Measurements from ENCODE around the gene SLBP.

Gene SLBP

DNA sequence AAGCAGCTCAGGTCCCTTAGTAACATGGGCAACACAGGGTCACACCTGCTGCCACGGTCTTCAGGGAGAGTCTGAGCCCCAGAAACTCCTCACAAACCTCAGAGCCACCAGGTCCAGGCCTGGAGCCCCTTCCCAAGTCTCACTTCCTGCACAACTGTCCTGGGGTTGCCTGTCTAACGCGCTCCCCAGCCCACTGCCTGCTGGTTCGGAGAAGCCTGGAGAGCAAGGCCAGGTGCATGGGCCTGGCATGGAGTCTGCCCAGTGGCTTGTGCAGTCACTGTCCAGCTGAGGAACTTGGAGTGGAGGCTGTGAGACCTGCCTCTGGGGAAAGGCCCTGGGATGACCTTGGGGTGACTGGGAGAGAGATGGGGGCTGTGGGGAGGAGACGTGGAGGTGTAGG is 56.0 kb downstream of the SLBP start:
- DNase-seq: no peak

DNA sequence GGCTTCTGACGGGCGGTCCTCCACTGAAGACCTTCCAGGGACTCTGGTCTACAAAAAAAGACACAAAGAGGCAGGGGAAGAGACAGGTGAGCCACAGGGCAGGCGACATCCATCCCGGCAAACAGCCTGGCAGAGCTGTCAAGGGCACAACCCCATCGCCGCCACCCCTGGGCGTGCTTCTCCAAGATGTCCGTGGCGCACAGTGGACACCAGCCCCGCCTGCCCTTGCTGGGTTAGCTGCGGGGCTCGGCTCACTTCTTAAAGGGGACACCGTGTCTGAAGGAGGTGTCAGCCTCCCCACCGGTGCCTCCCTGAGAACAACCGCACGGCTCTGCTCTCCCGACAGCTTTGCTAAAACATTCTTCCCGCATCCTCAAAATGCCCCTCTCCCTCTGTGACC is 56.4 kb downstream of the SLBP start:
- DNase-seq: no peak

DNA sequence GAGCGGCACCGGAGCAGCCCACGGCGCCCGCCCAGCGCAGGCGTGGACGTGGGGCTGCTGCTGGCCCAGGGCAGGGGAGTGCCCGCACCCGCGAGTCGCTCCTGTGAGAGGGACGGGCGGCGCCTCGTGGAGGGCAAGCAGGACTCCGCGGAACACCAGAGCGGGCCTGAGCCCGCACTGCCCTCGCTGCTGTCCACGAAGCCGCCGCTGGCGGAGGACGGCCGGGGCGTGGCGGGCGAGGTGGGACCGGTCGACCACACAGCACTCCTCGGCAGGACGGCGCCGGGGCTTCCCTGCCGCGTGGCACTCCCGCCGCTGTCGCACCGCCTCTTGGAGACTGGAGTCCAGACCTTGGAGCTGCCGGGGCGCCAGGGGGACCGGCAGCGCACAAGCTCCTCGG is 57.0 kb downstream of the SLBP start:
- DNase-seq: no peak

DNA sequence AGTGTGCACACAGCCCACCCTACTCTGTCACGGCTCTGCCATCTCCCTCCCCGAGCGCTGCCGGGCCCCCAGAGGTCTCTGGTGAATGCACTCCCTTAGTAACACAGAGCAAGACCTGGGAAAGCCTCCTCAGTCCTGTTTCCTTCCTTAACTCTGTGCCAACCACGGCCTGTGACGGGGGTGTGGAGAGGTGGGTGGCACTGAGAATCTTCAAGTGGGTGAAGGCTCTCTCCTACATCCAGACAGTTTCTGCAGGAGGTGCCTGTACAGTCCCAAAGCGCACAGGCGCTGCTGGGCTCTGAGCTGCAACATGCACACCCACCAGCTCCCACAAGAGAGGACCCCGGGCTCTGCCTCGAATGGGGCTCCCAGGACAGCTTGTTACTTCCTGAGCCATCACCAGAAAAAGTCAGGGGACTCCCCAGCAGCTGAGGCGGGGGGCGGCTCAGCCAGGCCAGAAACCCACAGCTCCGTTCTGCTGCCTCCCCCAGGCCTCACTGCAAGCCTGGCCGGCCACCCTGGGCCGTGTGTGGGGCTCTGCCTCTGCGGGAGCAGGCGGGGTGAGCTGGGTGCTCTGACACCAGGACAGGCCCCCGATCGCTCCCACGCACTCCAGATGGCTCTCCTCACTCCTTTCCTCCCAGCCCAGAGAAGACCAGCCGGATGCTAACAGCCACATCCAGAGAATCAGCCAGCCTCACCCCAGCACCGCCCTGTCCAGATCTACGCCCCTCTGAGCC is 57.7 kb downstream of the SLBP start:
- DNase-seq: no peak

DNA sequence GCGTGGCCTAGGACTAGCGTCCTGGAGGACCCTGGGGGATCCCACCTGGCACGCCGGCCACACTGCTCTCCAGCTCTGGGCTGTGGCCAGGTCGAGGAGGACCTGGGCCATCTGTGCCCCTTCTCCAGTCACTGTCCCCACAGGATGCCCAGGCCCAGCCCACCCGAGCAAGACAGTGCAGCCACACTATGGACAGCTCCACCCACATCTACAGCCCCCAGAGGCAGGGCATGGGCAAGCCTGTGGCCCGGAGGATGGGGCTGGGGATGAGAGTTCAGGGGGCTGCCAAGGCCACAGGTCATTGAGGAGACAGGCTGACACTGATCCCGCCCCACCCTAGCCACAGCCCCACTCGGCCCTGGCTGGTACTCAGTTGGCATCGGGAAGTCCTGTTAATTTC is 58.3 kb downstream of the SLBP start:
- no peak for DNase-seq

DNA sequence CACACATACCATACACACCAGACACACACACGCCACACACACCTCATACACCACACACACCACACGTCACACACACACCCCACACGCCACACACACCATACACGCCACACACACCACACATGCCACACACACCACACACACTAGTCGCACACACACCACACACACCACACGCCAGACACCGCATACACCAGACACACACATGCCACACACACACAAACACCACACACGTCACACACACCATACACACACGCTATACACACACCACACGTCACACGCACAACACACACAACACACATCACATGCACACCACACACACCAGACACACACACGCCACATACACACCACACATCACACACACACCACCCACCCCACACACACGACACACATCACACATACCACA is 60.0 kb downstream of the SLBP start:
- no peak for DNase-seq

DNA sequence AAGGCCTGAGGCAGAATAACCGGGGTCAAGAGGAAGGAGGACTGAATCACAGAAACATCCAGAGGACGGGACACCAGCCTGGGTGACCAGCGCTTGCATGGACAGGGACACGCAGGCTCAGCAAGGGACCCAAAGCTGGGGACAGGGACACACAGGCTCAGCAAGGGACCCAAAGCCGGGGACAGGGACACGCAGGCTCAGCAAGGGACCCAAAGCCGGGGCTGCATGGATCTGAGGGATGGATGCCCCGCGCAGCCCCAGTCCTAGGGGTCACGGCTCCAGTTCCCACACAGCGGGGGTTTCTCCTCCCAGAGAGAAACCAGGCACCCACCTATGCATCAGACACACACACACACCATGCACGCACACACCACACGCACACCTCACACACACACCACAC is 60.5 kb downstream of the SLBP start:
- DNase-seq: no peak

DNA sequence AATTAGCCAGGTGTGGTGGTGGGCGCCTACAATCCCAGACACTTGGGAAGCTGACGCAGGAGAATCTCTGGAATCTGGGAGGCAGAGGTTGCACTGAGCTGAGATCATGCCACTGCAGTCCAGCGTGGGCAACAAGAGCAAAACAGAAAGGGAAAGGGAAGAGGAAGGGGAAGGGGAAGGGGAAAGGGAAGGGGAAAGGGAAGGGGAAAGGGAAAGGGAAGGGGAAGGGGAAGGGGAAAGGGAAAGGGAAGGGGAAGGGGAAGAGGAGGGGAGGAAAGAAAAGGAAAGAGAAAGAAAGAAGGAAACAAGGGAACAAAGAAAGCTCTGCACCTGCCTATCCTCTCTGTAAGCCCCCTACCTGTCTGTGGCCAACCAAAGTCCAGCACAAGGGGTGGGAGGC is 63.2 kb downstream of the SLBP start:
- no peak for DNase-seq

DNA sequence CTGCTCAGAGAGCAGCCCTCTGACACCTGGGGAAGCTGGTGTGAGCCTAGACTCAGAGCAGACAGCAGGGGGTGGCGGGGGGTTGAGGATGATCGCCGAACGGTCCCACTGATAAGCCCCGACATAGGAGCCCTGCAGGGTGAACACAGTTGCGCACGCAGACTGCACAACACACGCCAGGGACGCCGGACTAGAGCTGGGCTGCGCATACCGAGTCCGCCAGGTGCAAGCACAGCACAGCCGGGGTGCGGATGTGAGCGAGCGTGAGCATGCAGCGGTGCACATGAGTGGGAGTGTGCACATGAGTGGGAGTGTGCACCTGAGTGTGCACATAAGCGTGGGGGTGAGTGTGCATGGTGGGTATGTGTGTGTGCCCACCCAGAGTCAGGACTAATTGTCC is 64.7 kb downstream of the SLBP start:
- no peak for DNase-seq

DNA sequence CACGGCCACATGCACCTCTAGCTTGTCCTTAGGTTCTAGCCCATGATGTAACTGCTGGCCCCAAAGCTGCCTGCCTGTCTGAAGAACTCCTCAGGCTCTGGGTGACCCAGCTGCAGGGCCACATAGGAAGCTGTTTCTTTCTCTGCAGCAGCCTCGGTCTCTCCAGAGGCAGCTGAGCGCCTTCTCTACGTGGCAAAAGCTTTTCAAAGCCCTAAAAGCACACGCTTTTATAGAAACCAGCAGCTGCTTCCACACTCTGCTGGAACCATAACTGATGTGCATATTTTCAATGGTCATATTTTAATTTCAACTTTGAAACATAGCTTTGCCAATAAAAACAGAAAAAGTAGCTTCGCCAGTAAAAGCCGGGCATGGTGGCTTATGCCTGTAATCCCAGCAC is 65.4 kb downstream of the SLBP start:
- peak in 2 of 58 donors; percentile 10 to 12 for DNase-seq

DNA sequence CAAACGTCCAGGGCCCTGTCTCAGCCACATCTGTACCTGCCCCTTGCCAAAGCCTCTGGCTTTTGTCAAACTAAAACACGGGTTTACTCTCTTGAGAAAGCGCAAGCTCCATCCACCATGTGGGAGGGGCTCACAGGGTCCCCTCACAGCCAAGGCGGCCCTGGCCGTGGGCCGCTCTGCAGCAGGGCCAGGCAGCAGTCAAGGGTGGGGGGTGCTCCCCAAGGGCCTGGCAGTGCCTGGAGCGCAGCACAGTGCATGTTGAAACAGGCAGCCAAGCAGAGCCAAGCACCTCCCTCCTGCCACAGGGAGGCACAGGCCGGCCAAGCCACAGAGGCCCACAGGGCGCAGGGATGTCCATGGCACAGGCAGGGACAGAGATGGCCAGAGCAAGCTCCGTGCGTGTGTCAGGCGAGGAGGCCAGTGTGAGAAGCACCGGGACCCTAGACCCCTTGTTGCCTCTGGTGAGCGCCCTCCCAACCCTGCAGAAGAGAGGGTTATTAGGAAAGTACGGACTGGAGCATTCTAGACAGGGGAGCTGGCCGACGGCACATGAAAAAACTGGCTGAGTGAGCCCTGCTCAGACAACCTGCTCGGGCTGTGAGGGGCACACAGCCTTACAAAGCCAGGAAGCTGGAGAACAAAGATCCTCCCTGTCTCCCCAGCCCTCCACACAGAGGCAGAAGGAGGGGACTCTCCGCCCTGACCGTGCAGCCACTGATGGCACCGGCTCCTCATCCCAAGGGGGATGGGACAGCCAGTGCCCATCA is 67.0 kb downstream of the SLBP start:
- DNase-seq: peak in 55 of 58 donors; percentile 12 to 92 (median 73)

DNA sequence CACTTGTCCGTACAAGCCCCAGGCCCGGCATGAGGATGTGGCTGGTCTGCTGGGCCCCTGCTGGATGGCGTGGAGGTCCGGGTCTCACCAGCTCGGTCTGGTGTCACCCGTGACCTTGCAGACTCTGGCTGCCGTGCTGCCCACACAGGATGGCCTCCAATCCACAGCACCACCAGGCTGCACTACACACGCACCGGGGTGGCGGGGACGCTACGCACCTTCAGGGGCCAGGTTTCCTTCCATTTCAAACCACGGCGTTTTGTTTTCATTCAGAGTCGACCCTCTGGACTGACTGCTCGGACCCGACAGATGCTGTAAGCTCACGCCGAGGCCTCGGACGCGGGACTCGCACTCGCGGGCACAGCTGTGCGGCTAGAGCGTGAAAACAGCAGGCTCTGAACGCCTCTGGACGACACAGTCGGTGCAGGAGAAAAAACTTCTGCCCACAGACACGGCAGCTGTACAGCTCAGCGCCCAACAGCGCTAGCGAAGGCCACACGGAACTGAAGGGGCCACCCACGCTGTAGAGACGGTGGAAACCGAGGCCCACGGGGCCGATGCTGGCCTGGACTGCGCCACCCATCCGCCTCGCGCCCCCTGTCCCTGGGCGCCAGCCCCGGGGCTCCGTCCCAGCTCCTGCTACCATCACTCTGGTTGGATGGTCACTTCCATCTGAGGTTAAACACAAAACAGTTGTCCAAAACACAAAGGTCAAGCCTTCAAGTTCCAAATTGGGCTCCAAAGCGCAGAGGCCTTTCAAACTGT is 68.0 kb downstream of the SLBP start:
- DNase-seq: peak in 1 of 58 donors; percentile 15

All from anterior cingulate cortex (tissue), 58 donors.